Stimulated activated CD8-positive, alpha-beta memory T cell treated with anti-CD3 and anti-CD28 coated beads, Interleukin-4, amount 100 ng/mL, for 24 hours (primary cell): Measurements from ENCODE around the gene NR1H2.

Experiments
- DNase-seq: peaks from one replicate; pipeline ENCODE4 v3.0.0-alpha.2; 2020; ENCODE audit warnings: low read depth

The NR1H2 gene

GRCh38 chr19:50423279-50424113 is 47.2 kb downstream of the NR1H2 start:
- DNase-seq: no peak

DNA sequence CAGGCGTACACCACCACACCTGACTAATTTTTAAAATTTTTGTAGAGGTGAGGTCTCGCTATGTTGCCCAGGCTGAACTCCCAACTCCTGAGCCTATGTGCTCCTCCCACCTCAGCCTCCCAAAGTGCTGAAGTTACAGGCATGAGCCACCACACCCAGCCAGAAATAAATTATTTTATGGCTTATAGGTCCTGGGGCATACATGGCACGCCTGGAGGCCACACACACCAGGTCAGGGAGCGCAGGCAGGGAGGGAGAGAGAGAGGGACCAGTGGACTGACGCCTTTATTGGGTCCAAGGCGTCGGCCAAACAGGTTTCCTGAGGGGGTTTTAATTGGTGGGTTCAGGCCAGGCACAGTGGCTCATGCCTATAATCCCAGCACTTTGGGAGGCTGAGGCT is 49.3 kb downstream of the NR1H2 start:
- no peak for DNase-seq

DNA sequence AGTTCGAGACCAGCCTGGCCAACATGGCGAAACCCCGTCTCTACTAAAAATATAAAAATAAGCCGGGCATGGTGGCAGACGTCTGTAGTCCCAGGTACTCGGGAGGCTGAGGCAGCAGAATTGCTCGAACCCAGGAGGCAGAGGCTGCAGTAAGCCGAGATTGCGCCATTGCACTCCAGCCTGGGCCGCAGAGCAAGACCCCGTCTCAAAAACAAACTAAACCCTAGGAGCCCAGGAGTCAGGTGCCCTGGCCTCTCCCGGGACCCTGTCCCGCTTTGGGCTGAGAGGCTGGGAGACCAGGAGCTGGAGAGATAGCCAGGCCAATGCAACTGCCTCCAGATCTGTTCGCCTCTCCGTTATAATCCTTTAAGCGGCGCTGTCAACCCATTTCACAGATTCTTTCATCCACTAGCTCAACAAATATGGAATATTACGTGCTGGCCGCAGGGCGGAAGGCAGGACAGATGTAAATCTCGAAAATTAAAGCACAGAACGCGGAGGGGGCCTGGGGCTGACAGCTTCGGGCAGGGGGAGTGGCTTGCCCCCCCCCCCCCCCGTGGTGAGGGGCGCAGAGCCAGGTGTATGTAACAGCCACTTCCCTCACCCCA is 51.2 kb downstream of the NR1H2 start:
- no peak for DNase-seq

DNA sequence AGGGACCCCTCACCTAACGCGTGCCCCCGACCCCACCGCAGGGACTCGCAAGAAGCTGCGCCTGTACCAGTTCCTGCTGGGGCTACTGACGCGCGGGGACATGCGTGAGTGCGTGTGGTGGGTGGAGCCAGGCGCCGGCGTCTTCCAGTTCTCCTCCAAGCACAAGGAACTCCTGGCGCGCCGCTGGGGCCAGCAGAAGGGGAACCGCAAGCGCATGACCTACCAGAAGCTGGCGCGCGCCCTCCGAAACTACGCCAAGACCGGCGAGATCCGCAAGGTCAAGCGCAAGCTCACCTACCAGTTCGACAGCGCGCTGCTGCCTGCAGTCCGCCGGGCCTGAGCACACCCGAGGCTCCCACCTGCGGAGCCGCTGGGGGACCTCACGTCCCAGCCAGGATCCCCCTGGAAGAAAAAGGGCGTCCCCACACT is 51.8 kb downstream of the NR1H2 start:
- DNase-seq: no peak

DNA sequence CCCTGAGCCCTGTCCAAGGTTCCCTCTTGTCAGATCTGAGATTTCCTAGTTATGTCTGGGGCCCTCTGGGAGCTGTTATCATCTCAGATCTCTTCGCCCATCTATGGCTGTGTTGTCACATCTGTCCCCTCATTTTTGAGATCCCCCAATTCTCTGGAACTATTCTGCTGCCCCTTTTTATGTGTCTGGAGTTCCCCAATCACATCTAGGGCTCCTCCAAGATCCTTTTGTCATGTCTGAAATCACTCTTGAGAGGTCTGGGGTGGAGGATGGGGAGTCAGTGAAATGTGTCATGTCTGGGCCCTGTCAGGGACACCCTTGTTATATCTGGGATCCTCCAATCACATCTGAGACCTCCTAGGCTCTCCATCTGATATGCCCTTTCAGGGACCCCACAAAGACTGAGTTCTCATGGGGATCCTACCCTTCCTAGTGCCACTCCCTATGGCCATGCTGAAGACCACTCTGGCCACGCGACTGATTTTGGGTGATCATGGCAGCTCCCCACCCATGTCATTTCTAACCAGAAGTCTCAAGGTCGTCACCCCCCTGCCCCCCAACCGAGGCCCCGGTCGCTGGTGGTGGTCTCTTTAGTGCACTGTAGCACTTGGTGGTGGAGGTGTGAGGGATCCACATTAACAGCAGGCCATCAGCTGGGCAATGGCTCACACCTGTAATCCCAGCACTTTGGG is 52.7 kb downstream of the NR1H2 start:
- no peak for DNase-seq

- no peak for DNase-seq
Measured at GRCh38 chr19:50430888-50431342, 54.7 kb downstream of the NR1H2 start.

DNA sequence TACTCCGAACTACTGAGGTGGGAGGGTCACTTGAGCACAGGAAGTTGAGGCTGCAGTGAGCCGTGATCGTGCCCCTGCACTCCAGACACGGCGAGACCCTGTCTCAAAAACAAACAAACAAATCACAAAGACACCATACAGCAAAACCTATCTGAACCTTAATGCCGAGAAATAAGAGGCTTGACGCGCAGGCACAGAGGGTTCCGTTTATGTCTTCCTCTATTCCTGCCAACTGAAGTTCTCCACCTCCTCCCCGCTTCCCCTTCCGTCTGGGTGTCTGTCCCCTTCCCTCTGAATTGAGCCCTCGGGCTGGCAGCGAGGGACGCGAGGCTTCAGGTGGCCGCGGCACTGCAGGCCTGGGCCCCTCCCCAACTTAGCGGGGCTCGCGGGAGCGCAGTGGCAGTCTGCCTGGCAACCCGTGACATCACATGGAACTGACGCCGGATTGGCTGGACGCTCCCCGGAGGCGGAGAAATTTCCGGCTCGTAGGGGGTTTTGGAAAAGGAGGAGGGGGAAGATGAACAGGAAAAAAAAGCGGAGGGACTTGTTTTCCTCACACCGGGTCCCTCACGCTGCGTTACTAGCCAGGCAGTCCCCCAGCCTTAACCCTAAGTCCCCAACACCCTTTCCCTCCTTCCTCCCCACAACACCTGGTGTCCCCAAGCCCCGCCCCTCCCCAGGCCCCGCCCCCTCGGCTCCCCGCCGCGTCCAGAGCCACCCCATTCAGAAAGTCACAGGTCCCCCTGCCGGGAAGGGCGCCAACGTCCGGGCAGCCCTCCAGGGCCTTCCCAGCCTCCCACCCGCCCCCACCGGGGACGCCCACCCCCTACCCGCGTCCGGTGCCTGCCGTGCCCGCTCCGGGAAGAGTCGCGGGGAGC is 55.3 kb downstream of the NR1H2 start:
- DNase-seq: peak; percentile 74

DNA sequence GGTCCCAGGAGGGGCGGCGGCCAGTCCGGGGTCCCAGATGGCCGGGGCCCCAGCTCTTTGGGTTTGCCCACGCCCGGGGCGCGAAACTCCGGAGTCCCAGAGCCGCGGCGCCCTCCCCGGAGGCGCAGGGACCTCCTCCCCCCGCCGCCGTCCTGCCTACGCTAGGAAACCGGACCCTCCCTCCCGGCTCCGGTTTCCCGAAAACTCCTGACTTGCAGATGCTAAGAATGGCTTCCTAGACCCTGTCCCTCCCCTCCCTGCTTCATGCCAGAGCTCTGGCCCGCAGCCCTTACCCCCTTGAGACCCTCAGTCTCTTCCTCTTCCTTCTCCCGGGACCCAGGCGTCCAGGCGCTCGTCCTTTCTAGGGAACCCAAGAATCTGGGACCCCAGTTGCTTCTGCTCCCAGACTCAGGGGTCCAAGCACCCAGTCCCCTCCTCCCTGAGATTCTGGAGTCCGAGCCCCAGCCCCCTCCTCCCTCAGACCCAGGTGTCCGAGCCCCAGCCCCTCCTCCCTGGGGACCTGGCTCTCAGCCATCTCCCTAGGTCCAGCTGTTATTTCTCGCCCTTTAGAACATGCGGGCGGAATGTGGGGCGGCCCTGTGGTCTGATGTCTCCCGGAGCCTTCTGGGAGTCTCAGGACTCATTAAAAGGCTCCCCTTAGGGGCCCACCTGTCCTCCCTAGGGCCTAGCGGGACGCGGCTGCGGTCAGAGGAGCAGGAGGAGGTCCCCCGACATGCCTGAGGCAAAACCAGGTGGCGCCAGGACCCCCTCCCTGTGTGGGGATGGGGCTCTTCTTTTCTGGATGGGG is 56.2 kb downstream of the NR1H2 start, which contains the start of gene MYBPC2:
MYBPC2 (plus strand) TSS at position 672 of the 808 bp plus-strand sequence; CDS start at position 734, 62 bp downstream.
- DNase-seq: no peak
